Measurements from ENCODE around the gene SCN2A.

Gene SCN2A

DNA sequence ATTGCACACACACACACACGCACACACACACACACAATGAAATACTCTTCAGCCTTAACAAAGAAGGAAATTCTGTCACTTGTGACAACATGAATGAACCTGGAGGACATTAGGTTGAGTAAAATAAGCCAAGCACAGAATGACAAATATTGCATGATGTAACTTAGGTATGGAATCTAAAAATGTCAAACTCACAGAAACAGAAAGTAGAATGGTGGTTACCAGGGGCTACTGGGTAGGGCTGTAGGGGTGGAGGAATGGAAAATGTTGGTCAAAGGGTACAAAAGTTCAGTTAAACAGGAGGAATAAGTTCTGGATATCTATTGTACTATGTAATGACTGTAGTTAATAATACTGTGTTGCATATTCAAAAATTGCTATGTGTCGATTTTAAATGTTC is 29.5 kb downstream of the SCN2A start:
- H3K4me3 ChIP-seq (ENCODE audit: control insufficient read depth, low read depth, low read length), result no peak overlapping the region
- no peak for DNase-seq (ENCODE audit: low read depth)
- TF ChIP-seq, protein P1, sequence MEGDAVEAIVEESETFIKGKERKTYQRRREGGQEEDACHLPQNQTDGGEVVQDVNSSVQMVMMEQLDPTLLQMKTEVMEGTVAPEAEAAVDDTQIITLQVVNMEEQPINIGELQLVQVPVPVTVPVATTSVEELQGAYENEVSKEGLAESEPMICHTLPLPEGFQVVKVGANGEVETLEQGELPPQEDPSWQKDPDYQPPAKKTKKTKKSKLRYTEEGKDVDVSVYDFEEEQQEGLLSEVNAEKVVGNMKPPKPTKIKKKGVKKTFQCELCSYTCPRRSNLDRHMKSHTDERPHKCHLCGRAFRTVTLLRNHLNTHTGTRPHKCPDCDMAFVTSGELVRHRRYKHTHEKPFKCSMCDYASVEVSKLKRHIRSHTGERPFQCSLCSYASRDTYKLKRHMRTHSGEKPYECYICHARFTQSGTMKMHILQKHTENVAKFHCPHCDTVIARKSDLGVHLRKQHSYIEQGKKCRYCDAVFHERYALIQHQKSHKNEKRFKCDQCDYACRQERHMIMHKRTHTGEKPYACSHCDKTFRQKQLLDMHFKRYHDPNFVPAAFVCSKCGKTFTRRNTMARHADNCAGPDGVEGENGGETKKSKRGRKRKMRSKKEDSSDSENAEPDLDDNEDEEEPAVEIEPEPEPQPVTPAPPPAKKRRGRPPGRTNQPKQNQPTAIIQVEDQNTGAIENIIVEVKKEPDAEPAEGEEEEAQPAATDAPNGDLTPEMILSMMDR (IDR thresholded peaks at IDR 0.05; ENCODE audit: control insufficient read depth, insufficient read depth, low read depth, low read length, missing control alignments), result no peak

DNA sequence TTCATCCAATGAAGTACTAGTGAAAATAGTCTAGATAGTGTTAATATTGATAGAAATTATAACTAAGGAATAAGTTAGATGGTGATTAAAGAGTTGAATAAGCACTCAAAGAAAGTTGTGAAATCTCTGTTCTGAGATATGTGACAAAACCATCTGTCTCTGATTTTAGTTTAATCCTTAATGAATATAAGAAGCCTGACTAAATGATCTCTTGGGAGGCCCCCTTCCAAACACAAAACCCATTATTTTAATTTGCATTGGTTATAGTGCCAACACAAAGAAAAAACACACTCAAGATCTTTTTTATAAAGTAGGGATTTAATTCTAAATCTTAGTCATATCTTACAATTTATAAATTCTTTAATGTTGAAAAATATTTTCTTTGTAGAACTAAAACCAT is 34.0 kb downstream of the SCN2A start:
- TF ChIP-seq, protein P1 (IDR thresholded peaks at IDR 0.05; ENCODE audit: control insufficient read depth, insufficient read depth, low read depth, low read length, missing control alignments), result no peak
- no peak overlapping the region for H3K4me3 ChIP-seq (ENCODE audit: control insufficient read depth, low read depth, low read length)
- no peak for DNase-seq (ENCODE audit: low read depth)

DNA sequence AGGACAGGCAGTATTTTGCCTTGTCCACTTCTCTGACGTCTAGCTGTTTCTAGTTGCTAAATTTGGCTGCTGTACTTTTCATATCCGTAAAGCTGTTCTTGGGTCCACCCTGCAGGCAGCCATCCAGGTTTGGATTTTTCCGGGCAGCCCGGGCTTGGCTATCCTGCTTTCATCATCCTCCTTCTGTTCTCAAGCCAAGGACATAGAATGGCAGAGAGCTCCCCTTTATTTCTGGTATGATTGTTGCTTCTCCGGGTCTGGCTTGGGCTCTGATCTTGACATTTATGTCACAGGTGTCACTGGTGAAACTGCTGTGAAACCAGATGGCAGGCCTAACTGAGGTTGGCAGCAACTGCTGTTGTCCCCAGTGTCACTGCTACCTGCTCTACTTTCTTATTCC is 35.5 kb downstream of the SCN2A start:
- DNase-seq (ENCODE audit: low read depth), result no peak
- TF ChIP-seq, protein P1 (IDR thresholded peaks at IDR 0.05; ENCODE audit: control insufficient read depth, insufficient read depth, low read depth, low read length, missing control alignments), result no peak
- no peak overlapping the region for H3K4me3 ChIP-seq (ENCODE audit: control insufficient read depth, low read depth, low read length)

DNA sequence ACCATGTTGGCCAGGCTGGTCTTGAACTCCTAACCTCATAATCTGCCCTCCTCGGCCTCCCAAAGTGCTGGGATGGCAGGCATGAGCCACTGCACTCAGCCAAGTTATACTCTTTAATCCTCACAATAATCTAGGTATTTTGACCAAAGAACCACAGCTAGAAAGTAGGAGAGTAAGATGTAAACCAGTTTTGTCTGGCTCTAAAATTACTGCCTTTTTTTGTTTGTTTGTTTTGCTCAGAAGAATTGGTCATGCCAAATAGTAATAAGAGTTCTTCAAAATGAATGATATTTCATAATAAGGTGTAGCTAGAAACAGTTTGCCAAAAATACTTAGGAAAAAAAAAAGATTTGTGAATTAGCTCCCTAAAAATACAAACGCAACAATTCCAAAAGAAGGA is 36.7 kb downstream of the SCN2A start:
- no peak for DNase-seq (ENCODE audit: low read depth)
- TF ChIP-seq, protein P1 (IDR thresholded peaks at IDR 0.05; ENCODE audit: control insufficient read depth, insufficient read depth, low read depth, low read length, missing control alignments), result no peak
- no peak overlapping the region for H3K4me3 ChIP-seq (ENCODE audit: control insufficient read depth, low read depth, low read length)

DNA sequence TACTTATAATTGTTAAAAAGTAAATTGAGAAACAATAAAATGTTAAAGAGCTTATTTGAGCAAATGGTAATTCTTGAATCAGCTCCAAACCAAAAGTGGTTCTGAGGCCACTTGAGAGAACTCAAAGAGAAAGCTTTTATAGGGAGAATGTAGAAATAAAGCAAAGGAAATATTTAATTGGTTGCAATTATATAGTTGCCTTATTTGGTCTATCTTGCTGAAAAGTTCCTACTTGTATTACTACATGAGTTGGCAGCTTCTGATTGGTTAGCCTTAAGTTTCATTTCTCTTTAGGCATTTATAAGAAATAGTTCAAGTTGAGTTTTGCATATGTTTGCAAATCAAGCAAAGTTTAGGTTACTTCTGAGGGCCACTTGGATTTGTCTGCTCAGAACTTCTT is 38.1 kb downstream of the SCN2A start:
- DNase-seq (ENCODE audit: low read depth), result no peak
- no peak overlapping the region for H3K4me3 ChIP-seq (ENCODE audit: control insufficient read depth, low read depth, low read length)
- TF ChIP-seq, protein P1 (IDR thresholded peaks at IDR 0.05; ENCODE audit: control insufficient read depth, insufficient read depth, low read depth, low read length, missing control alignments), result no peak

DNA sequence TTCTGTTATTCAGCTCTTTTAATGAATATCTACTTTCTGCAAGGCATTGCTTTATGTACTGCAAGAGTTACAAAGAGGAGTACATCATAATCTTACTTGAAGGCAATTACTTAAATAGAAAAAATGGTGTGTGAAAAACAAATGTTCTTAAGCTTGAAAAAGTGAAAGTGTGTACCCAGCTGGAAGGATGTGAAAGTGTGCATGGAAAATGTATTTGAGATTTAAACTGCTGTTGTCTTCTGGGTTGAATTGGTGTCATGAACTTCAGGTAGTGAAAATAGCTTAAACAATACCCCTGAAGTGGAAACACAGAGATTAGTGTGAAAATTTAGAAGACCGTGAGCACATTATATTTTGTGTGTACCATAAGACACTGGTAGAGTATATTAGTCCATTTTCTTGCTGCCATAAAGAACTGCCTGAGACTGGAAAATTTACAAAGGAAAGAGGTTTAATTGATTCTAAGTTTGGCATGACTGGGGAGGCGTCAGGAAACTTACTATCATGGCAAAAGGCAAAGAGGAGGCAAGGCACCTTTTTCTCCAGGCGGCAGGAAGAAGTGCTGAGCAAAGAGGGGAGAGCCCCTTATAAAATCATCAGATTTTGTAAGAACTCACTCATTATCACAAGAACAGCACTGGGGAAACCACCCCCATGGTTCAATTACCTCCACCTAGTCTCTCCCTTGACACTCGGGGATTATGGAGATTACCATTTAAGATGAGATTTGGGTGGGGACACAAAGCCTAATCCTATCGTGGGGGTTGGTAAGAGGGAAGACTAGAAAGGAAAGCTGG is 38.8 kb downstream of the SCN2A start:
- no peak for DNase-seq (ENCODE audit: low read depth)
- H3K4me3 ChIP-seq (ENCODE audit: control insufficient read depth, low read depth, low read length), result no peak overlapping the region
- TF ChIP-seq, protein P1 (IDR thresholded peaks at IDR 0.05; ENCODE audit: control insufficient read depth, insufficient read depth, low read depth, low read length, missing control alignments), result no peak
